PC-3 (cell line): ENCODE measurements around the gene TOP3A.

Experiments
- EZH2 ChIP-seq: fragments of 300-600 bp; sonication (generic); IDR thresholded peaks from one replicate; pipeline ENCODE4 v1.6.1; 2017; ENCODE audit warnings: antibody characterized with exemption, mild to moderate bottlenecking, low read length; ENCODE audit not compliant: unreplicated experiment
- EZH2phosphoT487 ChIP-seq: fragments of 300-600 bp; sonication (generic); IDR thresholded peaks from 2 replicates; pipeline ENCODE4 v1.6.1; 2018; ENCODE audit warnings: mild to moderate bottlenecking, antibody characterized with exemption, low read length, borderline replicate concordance
- TF ChIP-seq, protein P1 (sequence below): fragments of 300-600 bp; sonication (generic); conservative IDR thresholded peaks from 2 replicates; pipeline ENCODE4 v1.5.1; 2017; ENCODE audit warnings: antibody characterized with exemption, low read depth, mild to moderate bottlenecking, low read length

DNA sequence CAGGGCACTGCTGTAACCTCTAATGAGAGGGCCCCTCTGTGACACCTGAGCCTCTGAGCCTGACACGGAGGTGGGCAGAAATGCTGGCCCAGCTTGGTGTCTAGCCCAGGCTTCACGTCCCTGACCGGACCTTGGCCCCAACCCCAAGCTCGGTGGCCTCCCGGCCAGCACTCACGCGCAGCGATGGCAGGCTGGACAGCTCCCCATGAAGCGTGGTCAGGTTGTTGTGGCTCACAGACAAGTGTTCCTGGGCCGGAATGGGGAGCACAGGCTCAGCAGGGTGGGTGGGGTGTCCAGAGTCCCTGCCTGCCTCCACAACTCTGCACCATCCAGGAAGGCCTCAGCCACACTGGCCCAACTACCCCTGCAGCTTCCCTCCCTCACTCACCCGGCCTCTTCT, 58.4 kb downstream of the TOP3A start:
- TF ChIP-seq, protein P1, sequence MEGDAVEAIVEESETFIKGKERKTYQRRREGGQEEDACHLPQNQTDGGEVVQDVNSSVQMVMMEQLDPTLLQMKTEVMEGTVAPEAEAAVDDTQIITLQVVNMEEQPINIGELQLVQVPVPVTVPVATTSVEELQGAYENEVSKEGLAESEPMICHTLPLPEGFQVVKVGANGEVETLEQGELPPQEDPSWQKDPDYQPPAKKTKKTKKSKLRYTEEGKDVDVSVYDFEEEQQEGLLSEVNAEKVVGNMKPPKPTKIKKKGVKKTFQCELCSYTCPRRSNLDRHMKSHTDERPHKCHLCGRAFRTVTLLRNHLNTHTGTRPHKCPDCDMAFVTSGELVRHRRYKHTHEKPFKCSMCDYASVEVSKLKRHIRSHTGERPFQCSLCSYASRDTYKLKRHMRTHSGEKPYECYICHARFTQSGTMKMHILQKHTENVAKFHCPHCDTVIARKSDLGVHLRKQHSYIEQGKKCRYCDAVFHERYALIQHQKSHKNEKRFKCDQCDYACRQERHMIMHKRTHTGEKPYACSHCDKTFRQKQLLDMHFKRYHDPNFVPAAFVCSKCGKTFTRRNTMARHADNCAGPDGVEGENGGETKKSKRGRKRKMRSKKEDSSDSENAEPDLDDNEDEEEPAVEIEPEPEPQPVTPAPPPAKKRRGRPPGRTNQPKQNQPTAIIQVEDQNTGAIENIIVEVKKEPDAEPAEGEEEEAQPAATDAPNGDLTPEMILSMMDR, result no peak
- no peak for TF ChIP-seq EZH2
- no peak for TF ChIP-seq EZH2phosphoT487
